Endometrium (tissue), 2 donors: Measurements from ENCODE around the gene HMGCL.
"Not testable (repeated sequence)": the region's sequence is repeated elsewhere in the genome, so short reads cannot be mapped to it uniquely, and the experiment has no call there.

Source experiments
- FAIRE-seq: peaks from 2 replicates; lab custom pipeline; 2012; peaks lifted over from hg19 to GRCh38; lab: Jason Lieb, UNC
- donor health status: control.
- donor health status: control.

The HMGCL gene

GRCh38 chr1:23826590-23826989 lies 1.4 kb upstream of the HMGCL start:
- not testable (repeated sequence) for FAIRE-seq

- no peak for FAIRE-seq
Measured at GRCh38 chr1:23825762-23826522, 713 bp upstream of the HMGCL start.

GRCh38 chr1:23824711-23825075 lies 536 bp downstream of the HMGCL start:
- no peak for FAIRE-seq

- no peak for FAIRE-seq
Measured at GRCh38 chr1:23823767-23824166, 1.5 kb downstream of the HMGCL start.

GRCh38 chr1:23817633-23818032 lies 7.6 kb downstream of the HMGCL start:
- no peak for FAIRE-seq

GRCh38 chr1:23816906-23817305 lies 8.3 kb downstream of the HMGCL start:
- FAIRE-seq: no peak

GRCh38 chr1:23816361-23816760 lies 8.9 kb downstream of the HMGCL start:
- FAIRE-seq: no peak

- FAIRE-seq: no peak
Measured at GRCh38 chr1:23814016-23814415, 11.2 kb downstream of the HMGCL start.

- no peak for FAIRE-seq
Measured at GRCh38 chr1:23810818-23811540, 14.2 kb downstream of the HMGCL start.

- FAIRE-seq: no peak
Measured at GRCh38 chr1:23809751-23810171, 15.5 kb downstream of the HMGCL start.

- FAIRE-seq: no peak
Measured at GRCh38 chr1:23807453-23807852, 17.8 kb downstream of the HMGCL start.

GRCh38 chr1:23806280-23806679 lies 18.9 kb downstream of the HMGCL start:
- no peak for FAIRE-seq

- FAIRE-seq: no peak
Measured at GRCh38 chr1:23805025-23805424, 20.2 kb downstream of the HMGCL start.

- FAIRE-seq: no peak
Measured at GRCh38 chr1:23804183-23804835, 20.9 kb downstream of the HMGCL start.

- FAIRE-seq: no peak
Measured at GRCh38 chr1:23803674-23804073, 21.6 kb downstream of the HMGCL start.

GRCh38 chr1:23802809-23803342 lies 22.4 kb downstream of the HMGCL start:
- not testable (repeated sequence) for FAIRE-seq

- no peak for FAIRE-seq
Measured at GRCh38 chr1:23801876-23802275, 23.4 kb downstream of the HMGCL start.

GRCh38 chr1:23801338-23801748 lies 23.9 kb downstream of the HMGCL start:
- no peak for FAIRE-seq

GRCh38 chr1:23800400-23801337 lies 24.6 kb downstream of the HMGCL start, which contains the start of gene GALE:
Gene GALE, minus strand, starts transcription at chr1:23800754. Its CDS starts 1,747 bp downstream, at chr1:23799007.
- FAIRE-seq: no peak

- no peak for FAIRE-seq
Measured at GRCh38 chr1:23799570-23800399, 25.4 kb downstream of the HMGCL start.

GRCh38 chr1:23799255-23799569 lies 26.0 kb downstream of the HMGCL start:
- FAIRE-seq: no peak
